ENCODE results near the gene RAB3GAP2.
A peak's percentile ranks its signal among the peaks of the same experiment; 100 is the strongest.
"Not testable (repeated sequence)": the region's sequence is repeated elsewhere in the genome, so short reads cannot be mapped to it uniquely, and the experiment has no call there.

Gene RAB3GAP2

DNA sequence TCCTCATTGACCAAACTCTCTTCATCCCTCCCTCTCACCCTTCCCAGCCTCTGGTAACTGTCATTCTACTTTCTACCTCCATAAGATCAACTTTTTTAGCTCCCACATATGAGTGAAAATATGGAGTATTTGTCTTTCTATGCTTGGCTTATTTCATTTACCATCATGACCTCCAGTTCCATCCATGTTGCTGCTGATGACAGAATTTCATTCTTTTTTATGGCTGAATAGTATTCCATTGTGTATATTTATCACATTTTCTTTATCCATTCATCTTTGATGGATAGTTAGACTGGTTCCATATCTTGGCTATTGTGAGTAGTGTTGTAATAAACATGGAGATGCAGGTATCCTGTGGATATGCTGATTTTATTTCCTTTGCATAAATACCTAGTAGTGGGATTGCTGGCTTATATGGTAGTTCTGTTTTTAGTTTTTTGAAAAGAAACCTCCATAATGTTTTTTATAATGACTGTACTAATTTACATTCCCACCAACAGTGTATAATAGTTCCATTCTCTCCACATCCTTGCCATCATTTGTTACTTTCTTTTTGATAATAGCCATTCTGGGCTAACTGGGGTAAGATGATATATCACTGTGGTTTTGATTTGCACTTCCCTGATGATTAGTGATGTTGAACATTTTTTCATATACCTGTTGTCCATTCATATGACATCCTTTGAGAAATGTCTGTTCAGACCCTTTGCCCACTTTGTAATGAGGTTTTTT lies 142.6 kb downstream of the RAB3GAP2 start:
- no peak for DNase-seq

GRCh38 chr1:220127076-220127475 lies 145.2 kb downstream of the RAB3GAP2 start:
- no peak for DNase-seq

DNA sequence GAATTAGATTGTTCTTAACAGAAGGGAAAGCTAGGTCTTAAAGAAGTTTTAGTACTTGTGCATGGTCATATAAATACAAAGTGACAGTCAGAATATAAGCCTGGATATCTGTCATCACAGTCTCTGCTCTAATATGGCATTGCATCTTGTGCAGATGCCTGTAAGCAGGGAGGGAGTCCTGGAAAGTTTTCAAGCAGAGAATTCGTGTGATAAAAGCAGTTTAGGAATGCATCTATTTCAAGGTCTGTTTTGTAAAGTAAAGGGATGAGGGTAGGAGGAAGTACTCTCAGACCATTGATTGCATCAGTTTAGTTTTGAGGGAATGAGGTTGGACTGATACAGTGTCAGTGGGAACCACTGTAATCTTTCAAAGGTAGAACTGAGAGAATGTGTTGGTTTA lies 147.7 kb downstream of the RAB3GAP2 start:
- peak; percentile 48 for DNase-seq

DNA sequence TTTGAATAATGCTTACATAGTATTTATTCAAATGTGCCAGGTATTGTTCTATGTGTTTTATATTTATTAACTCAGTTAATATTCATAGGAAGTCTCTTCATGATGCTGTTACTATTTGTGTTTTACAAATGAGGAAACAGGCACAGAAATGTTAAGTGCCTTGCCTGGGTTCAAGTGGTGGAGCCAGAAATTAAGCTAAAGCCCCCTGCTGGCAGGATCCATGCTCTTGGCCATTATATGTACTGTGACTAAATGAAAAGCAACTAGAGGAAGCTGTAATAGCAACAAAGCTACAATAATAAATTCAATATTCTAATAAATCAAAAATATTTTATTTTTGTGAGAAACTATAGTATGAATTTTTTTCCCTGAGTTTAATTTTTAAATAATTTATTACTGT lies 148.4 kb downstream of the RAB3GAP2 start:
- peak; percentile 22 for DNase-seq

- no peak for DNase-seq
These were observed 149.2 kb downstream of the RAB3GAP2 start for GRCh38 chr1:220123066-220123465.

GRCh38 chr1:220121791-220122530 lies 150.3 kb downstream of the RAB3GAP2 start:
- peak; percentile 92 for DNase-seq

DNA sequence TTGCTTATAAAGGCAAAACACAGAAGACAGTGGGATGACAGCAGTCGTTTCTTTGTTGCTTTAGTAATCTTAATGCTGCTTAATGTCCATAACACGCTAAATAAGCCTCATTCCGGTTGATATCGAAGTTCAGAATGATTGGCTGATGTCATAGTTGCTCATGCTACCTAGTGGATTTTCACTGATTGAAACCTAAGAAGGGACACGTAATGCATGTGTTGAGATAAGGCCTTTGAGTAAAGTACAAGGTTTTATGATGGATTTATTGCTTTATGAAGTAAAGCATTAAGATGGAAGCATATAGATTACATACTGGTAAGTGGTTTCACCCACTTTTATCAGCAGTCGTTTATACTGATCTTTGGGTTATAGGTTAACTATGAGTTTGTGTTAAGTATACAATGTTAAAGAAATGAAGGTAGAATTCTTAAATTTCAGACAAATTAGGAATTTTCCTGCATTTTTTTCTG lies 153.2 kb downstream of the RAB3GAP2 start:
- DNase-seq, result no peak

DNA sequence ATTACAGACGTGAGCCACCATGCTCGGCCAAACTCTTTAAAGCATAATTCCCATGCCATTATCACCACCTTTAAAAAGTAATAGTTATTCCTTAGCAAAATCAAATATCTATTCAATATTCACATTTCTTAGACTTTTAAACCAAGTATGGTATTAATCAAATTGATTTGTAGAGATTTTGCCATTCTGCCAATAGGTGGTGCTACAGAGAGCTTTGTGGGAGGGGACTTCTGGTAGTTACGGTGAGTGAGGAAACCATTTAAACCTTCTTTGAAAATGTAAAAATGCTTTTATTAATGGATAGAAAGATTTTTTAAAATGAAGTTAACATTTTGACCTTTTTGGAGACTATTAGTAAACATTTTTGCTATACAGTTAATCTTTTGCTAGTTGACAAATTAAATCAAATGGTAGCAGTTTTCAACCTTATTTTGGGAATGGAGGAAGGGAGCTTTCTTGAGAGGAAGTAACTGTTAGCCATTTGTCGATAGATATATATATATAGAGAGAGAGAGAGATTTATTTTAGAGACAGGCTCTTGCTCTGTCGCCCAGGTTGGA lies 159.0 kb downstream of the RAB3GAP2 start:
- peak; percentile 44 for DNase-seq

- not testable (repeated sequence) for DNase-seq
These were observed 159.7 kb downstream of the RAB3GAP2 start for GRCh38 chr1:220112600-220112999.

DNA sequence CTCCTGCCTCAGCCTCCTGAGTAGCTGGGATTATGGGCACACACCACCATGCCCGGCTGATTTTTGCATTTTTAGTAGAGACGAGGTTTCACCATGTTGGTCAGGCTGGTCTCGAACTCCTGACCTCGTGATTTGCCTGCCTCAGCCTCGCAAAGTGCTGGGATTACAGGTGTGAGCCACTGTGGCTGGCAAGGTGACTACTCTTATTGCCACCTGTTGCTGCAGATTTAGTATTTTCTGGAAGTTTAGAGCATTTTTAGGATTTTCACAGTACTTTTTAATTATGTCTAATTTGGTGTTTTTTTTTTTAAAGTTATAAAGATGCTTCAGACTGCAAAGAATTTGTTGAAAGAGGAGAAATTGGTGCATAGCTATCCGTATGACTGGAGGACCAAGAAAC lies 161.8 kb downstream of the RAB3GAP2 start:
- not testable (repeated sequence) for DNase-seq

DNA sequence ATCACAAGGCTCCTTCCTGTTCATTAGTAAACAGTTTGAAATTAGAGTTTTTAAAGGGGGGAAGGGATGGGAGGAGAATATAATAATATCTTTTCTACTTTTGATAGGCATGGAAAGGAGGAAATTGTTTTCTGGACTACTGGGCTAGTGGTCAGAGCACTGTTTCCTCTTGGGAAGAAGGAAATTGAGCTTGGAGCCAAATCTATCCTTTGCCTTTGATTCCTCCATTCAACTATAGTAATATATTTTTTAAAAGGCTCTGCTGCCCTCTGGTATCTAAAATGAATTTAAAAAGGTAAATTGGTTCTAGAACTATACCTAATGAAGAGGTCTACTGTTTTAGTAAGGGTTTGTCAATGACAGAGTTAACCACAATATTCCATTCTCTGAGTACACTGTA lies 172.4 kb downstream of the RAB3GAP2 start:
- no peak for DNase-seq

Data from MV-4-11 (cell line).